ENCODE measurements around the gene RARB. TPM values are rescaled to one million over a fixed set of nuclear protein-coding genes. Genes with fewer than 3 reads are reported as not detected.

The RARB gene
- total and polyA plus RNA-seq, 2 experiments from 2014 or later, result 0.14 to 0.42 TPM

DNA sequence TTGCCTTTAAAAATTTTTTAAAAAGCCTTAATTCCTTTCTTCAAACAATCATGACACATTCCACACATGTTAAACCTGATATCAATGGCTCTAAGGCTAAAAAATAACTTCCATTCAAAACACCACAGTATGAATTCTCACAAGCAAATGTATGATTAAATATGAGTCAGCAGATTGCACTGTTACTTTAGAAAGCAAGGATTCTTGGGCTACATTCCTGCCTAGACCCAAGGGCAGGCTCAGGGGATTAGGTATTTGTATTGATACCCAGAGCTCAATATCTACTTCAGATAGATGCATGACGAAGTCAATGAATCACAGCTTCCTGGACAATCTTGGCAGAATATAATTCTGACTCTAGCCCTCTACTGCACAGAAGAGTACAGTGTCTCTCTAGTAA, 65.7 kb downstream of the RARB start (continued):
- TF ChIP-seq, protein P1, sequence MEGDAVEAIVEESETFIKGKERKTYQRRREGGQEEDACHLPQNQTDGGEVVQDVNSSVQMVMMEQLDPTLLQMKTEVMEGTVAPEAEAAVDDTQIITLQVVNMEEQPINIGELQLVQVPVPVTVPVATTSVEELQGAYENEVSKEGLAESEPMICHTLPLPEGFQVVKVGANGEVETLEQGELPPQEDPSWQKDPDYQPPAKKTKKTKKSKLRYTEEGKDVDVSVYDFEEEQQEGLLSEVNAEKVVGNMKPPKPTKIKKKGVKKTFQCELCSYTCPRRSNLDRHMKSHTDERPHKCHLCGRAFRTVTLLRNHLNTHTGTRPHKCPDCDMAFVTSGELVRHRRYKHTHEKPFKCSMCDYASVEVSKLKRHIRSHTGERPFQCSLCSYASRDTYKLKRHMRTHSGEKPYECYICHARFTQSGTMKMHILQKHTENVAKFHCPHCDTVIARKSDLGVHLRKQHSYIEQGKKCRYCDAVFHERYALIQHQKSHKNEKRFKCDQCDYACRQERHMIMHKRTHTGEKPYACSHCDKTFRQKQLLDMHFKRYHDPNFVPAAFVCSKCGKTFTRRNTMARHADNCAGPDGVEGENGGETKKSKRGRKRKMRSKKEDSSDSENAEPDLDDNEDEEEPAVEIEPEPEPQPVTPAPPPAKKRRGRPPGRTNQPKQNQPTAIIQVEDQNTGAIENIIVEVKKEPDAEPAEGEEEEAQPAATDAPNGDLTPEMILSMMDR (conservative IDR thresholded peaks at IDR 0.05; ENCODE audit: low read depth in 2 of 2), result no peak
- TF ChIP-seq CREB1 (CRISPR knock-in tag; IDR thresholded peaks at IDR 0.05; ENCODE audit: low read depth), result no peak
- no peak for TF ChIP-seq ETS1 (IDR thresholded peaks at IDR 0.05)
- TF ChIP-seq, protein P2, sequence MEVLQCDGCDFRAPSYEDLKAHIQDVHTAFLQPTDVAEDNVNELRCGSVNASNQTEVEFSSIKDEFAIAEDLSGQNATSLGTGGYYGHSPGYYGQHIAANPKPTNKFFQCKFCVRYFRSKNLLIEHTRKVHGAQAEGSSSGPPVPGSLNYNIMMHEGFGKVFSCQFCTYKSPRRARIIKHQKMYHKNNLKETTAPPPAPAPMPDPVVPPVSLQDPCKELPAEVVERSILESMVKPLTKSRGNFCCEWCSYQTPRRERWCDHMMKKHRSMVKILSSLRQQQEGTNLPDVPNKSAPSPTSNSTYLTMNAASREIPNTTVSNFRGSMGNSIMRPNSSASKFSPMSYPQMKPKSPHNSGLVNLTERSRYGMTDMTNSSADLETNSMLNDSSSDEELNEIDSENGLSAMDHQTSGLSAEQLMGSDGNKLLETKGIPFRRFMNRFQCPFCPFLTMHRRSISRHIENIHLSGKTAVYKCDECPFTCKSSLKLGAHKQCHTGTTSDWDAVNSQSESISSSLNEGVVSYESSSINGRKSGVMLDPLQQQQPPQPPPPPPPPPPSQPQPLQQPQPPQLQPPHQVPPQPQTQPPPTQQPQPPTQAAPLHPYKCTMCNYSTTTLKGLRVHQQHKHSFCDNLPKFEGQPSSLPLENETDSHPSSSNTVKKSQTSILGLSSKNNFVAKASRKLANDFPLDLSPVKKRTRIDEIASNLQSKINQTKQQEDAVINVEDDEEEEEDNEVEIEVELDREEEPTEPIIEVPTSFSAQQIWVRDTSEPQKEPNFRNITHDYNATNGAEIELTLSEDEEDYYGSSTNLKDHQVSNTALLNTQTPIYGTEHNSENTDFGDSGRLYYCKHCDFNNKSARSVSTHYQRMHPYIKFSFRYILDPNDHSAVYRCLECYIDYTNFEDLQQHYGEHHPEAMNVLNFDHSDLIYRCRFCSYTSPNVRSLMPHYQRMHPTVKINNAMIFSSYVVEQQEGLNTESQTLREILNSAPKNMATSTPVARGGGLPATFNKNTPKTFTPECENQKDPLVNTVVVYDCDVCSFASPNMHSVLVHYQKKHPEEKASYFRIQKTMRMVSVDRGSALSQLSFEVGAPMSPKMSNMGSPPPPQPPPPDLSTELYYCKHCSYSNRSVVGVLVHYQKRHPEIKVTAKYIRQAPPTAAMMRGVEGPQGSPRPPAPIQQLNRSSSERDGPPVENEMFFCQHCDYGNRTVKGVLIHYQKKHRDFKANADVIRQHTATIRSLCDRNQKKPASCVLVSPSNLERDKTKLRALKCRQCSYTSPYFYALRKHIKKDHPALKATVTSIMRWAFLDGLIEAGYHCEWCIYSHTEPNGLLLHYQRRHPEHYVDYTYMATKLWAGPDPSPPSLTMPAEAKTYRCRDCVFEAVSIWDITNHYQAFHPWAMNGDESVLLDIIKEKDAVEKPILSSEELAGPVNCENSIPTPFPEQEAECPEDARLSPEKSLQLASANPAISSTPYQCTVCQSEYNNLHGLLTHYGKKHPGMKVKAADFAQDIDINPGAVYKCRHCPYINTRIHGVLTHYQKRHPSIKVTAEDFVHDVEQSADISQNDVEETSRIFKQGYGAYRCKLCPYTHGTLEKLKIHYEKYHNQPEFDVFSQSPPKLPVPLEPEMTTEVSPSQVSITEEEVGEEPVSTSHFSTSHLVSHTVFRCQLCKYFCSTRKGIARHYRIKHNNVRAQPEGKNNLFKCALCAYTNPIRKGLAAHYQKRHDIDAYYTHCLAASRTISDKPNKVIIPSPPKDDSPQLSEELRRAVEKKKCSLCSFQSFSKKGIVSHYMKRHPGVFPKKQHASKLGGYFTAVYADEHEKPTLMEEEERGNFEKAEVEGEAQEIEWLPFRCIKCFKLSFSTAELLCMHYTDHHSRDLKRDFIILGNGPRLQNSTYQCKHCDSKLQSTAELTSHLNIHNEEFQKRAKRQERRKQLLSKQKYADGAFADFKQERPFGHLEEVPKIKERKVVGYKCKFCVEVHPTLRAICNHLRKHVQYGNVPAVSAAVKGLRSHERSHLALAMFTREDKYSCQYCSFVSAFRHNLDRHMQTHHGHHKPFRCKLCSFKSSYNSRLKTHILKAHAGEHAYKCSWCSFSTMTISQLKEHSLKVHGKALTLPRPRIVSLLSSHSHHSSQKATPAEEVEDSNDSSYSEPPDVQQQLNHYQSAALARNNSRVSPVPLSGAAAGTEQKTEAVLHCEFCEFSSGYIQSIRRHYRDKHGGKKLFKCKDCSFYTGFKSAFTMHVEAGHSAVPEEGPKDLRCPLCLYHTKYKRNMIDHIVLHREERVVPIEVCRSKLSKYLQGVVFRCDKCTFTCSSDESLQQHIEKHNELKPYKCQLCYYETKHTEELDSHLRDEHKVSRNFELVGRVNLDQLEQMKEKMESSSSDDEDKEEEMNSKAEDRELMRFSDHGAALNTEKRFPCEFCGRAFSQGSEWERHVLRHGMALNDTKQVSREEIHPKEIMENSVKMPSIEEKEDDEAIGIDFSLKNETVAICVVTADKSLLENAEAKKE (CRISPR knock-in tag; IDR thresholded peaks at IDR 0.05), result no peak
- TF ChIP-seq EZH2 (IDR thresholded peaks at IDR 0.05; ENCODE audit: low read depth, unreplicated experiment), result no peak

GRCh38 chr3:25495304-25495703, 67.2 kb downstream of the RARB start:
- H3K4me1 Mint-ChIP-seq, result peaks cover 2% of the 10 kb centered on the region; the same call in 1 of the 3 replicates
- Histone ChIP-seq H3K9me2 (ENCODE audit: insufficient read depth) (peaks cover 2% of the 10 kb centered on the region; the same call in 1 of the 2 replicates), H3K4me3 (no peak overlapping the region), H2AFZ (no peak overlapping the region), H3F3A (replicated peaks; ENCODE audit: low read depth) (no peaks in the 10 kb centered on the region), H3K4me1 (ENCODE audit: insufficient read depth) (no peaks in the 10 kb centered on the region), H3K27me3 (ENCODE audit: insufficient read depth) (no peaks in the 10 kb centered on the region), H3K27ac (ENCODE audit: low read depth) (no peak overlapping the region), H3K4me2 (no peak overlapping the region), H3K36me3 (ENCODE audit: insufficient read depth) (no peaks in the 10 kb centered on the region), H4K20me1 (replicated peaks; ENCODE audit: insufficient read depth) (no peaks in the 10 kb centered on the region), H3K79me2 (replicated peaks; ENCODE audit: insufficient read depth) (no peaks in the 10 kb centered on the region)
- peaks cover 20% of the 10 kb centered on the region for H3K9me3 Mint-ChIP-seq
- ATAC-seq (no peak), DNase-seq (ENCODE audit: low spot score) (no peak)
- H3K36me3 Mint-ChIP-seq (ENCODE audit: low read depth), result peaks cover 4% of the 10 kb centered on the region; the same call in 2 of the 3 replicates
- H3K27ac Mint-ChIP-seq, result no peak overlapping the region
- no peak overlapping the region for H3K4me3 Mint-ChIP-seq
- H3K27me3 Mint-ChIP-seq (ENCODE audit: insufficient read depth, low read depth, poor library complexity), result no peaks in the 10 kb centered on the region
- TF ChIP-seq, protein P2 (CRISPR knock-in tag; IDR thresholded peaks at IDR 0.05), result no peak
- TF ChIP-seq POLR2AphosphoS5 (IDR thresholded peaks at IDR 0.05; ENCODE audit: low read depth) (no peak), NANOG (IDR thresholded peaks at IDR 0.05; ENCODE audit: borderline replicate concordance) (no peak)

Data from GM23338 (cell line).